HG03575 (cell line): ENCODE results near the gene MS4A3.
"Not testable (repeated sequence)": the region's sequence is repeated elsewhere in the genome, so short reads cannot be mapped to it uniquely, and the experiment has no call there.

Experiments used
- ATAC-seq: cut with Tn5 transposase; IDR thresholded peaks from one replicate; pipeline ENCODE4 v1.9.1; 2021; ENCODE audit not compliant: unreplicated experiment, insufficient number of reproducible peaks, low FRiP score; ENCODE audit errors: extremely low read depth

The MS4A3 gene, protein sequence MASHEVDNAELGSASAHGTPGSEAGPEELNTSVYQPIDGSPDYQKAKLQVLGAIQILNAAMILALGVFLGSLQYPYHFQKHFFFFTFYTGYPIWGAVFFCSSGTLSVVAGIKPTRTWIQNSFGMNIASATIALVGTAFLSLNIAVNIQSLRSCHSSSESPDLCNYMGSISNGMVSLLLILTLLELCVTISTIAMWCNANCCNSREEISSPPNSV

DNA sequence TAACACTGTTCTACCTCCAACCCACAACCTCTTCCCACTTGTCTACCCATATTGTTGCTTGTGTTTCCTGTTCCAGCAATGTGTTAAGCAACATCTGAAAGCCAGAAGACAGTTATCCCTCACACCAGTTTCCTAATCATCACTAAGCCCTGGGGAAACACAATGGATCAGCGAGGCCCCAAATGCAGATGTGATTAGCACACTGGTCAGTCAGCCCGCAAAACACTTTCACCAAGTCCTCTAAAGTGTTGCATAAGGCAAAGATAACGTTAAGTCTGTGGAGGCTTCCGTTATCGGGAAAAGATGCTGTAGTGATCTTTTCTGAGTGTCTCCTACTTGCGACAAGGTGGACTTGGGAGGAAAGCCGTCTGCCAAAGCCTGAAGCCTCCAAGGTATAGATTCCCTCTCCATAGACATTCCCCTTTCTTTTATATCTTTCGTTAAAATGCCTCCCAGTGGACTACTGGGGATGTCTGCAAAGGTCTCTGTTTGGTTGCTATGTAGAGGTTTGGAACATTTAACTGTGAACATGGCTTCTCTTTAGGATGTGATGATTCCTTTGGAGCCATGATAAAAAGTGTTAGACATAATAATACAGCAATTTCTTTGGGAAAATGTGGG is at the start of gene MS4A3:
MS4A3 (plus strand) TSS at position 317 of the 621 bp plus-strand sequence. CDS start 4,496 bp downstream, outside the sequence.
- no peak for ATAC-seq

DNA sequence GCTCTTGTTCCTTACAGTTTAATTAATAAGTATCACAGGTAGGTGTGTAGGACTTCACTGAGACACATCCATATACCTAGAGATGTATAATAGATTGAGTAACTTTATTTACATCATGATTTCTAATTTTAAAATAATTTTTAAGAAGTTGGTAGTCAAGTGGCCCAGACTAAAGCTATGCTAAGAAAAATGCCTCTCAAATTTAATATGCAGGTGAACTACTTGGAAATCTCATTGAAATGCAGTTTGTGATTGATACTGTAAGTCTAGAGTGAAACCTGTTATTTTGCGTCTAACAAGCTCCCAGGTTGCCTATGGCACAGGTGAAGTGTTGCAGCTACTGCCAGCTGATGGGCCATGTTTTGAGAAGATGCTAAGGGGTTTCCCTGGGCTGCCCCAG is 39.6 kb upstream of the MS4A3 start, which contains the start of gene OOSP4B:
OOSP4B (plus strand) TSS at position 301 of the 400 bp plus-strand sequence.
- no peak for ATAC-seq

DNA sequence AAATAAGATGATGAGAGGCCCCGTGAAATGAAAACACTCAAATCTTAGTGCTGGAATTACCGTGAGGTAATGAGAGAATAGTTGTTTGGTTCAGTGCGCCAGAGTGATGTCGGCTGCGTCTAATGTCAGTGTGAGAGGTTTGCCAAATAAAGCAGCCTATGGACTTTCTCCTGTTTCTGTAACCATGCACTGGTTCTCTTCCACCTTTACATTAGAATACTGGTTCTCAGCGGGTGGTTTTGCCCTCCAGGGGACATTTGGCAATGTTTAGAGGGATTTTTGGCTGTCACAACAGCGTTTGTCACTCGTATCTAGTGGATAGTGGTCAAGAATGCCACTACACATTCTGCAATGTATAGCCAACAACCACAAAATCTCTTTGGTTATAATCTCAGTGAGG is 38.4 kb upstream of the MS4A3 start:
- ATAC-seq: no peak

DNA sequence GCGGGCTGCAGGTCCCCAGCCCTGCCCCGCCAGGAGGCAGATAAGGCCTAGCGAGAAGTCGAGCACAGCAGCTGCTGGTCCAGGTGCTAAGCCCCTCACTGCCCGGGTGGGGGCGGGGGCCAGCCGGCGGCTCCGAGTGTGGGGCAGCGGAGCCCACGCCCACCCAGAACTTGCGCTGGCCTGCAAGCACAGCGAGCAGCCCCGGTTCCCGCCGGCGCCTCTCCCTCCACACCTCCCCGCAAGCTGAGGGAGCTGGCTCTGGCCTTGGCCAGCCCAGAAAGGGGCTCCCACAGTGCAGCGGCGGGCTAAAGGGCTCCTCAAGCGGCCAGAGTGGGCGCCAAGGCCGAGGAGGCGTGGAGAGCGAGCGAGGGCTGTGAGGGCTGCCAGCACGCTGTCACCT is 36.1 kb upstream of the MS4A3 start:
- not testable (repeated sequence) for ATAC-seq

DNA sequence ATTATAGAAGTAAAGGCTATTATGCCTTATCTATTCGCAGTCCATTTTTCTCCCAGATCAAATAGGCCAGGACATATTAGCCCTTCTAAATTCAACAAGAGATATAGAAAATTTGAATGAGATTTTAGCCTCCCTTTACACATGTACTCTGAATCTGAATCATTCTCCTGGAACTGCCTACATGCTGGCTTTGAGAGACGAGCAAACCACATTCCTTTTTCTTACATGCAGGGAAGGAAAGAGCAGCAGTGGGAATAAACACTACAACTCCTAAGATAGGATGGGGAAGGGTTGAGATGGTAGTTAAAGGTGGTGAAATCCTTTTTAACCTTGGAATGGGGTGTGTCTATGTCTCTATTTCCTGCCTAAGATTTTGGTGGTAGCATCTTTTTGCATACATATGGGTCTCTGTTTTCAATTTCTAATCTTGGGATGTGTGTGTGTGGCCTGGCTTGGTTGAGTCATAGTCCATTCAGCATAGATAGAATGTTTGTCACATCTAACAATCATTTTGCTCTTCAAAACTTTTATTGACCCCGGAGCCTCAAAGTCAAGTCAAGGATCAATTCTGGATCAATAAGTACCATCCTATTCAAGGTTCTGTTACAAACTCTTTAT is 27.3 kb upstream of the MS4A3 start:
- ATAC-seq: no peak

DNA sequence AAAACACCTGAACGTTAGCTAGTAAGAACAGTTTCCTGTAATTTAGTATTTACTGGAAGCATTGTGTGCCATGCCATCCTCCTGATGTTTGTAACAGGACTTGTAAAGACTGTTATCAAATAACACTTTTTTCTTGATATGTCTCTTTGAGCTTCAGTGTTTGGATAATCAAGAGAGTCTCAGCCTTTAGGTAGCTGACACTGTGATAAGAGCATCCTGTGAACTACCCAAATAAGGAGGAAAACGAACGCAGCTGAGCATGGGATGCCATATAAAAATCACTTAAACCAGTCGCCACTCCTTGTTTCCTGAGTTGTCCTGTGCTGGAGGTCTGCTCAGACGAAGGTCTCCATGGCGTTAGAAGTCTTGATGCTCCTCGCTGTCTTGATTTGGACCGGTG is 16.4 kb upstream of the MS4A3 start, which contains the start of gene OOSP2:
OOSP2 (plus strand) TSS at position 301 of the 400 bp plus-strand sequence; CDS start at position 352, 51 bp downstream.
- ATAC-seq: no peak

DNA sequence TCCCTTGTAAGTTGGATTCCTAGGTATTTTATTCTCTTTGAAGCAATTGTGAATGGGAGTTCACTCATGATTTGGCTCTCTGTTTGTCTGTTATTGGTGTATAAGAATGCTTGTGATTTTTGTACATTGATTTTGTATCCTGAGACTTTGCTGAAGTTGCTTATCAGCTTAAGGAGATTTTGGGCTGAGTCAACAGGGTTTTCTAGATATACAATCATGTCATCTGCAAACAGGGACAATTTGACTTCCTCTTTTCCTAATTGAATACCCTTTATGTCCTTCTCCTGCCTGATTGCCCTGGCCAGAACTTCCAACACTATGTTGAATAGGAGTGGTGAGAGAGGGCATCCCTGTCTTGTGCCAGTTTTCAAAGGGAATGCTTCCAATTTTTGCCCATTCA is 6.0 kb upstream of the MS4A3 start:
- not testable (repeated sequence) for ATAC-seq

DNA sequence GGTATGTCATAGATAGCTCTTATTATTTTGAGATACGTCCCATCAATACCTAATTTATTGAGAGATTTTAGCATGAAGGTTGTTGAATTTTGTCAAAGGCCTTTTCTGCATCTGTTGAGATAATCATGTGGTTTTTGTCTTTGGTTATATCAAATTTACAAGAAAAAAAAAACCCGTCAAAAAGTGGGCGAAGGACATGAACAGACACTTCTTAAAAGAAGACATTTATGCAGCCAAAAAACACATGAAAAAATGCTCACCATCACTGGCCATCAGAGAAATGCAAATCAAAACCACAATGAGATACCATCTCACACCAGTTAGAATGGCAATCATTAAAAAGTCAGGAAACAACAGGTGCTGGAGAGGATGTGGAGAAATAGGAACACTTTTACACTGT is 5.6 kb upstream of the MS4A3 start:
- not testable (repeated sequence) for ATAC-seq

DNA sequence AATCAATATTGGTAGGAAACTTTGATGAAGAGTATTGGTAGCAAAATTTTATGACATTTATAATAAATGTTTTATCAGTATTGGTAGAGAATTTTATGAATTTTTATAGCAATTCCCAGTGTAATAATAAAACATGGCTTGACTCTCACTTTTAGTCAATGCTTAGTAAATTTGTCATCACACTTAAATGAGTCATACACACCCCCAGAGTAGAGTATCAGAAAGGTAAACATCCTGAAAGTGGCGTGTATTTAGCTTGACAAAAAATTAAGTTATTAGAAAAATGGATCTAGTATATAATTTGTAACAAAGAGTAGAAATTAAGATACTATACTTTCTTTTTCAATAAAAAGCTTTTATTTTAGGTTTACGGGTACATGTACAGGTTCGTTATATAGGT is 2.6 kb downstream of the MS4A3 start:
- ATAC-seq: no peak

DNA sequence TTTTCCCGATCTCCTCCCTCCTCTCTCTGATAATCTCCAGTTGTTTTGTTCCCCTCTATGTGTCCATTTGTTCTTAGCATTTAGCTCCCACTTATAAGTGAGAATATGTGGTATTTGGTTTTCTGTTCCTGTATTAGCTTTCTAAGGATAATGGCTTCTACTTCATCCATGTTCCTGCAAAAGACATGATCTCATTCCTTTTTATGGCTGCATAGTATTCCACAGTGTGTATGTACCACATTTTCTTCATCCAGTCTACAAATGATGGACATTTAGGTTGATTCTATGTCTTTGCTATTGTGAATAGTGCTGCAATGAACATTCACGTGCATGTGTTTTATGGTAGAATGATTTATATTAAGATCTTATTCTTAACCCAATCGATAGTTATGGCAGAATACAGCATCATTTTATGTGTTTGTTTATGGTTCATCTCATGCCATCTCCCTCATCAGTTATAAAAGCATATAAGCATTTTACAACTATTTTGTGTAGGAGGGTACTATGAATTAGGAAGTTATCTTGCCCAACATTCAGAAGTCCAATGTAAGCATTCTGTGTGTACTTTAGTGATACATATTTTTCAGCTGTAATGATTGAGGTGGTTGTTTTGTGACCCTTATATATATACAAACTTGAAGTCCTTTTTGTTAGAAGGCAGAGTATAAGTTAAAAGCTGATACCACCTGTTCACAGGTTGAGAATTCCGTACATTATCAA is 3.2 kb downstream of the MS4A3 start:
- ATAC-seq: no peak

DNA sequence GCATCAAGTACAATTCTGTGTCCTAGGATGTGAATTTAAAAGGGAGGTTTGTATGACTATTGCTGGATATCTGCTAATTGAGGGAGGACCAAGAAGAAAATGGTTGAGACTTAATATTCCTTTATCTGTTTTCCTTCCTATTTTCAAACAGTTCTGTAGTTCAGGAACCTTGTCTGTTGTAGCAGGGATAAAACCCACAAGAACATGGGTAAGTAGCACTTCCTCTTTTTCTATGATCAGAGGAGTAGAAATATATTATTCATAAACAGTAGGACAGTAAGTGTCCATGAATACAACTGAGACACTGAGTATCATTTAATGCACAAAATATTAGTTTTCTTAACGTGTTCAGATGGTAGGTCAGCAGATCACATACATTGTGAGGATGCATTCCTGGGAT is 7.6 kb downstream of the MS4A3 start:
- no peak for ATAC-seq

DNA sequence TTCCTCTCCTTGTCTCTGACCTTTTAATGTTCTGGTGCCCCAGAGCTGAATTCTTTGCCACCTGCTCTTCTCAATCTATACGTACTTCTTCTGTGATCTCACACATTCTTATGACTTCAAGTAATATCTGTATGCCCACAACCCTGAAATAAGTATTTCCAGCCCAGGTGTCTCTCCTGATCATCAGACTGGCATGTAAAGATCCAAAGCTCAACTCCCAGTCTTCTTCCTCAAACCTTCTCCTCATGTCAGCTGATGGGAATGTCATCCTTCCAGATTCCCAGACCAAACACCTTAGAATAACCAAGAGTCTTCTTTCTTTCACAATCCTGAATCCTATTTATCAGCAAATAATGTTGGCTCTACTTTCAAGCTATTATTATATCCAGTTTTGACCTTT is 9.3 kb downstream of the MS4A3 start:
- no peak for ATAC-seq

DNA sequence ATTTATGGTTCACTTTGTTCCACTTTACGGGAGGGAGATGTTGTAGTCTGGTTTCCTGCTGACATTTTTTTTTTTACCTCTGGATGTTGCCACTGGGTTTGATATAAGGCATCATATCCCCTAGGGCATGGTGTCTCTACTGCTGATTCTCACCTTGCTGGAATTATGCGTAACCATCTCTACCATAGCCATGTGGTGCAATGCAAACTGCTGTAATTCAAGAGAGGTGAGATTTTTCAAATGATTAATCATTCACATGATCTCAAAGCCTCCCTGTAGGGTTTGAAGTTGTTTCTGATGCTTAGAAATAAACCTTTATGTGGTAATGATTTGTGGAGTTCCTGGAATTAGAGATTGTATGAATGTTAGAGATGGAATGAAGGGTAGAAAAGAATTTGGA is 13.0 kb downstream of the MS4A3 start:
- no peak for ATAC-seq

DNA sequence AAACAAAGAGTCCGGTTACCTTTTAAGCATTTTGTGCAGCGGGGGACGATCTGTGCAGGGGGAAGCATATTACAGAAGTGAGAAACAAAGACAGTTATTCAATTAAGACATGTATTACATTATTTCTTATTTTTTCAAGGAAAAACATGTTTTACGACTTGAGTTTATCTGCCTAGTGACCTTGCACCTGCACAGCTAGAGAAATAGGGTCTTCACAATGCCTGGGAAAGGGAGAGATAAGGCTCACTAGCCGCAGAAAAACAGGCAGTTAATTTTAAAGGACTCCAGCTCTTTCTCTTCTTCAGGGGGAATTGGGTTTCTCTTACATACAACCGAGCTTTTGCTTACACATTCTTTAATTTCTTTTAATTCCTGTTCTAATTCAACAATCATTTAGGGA is 15.2 kb downstream of the MS4A3 start:
- ATAC-seq: not testable (repeated sequence)

DNA sequence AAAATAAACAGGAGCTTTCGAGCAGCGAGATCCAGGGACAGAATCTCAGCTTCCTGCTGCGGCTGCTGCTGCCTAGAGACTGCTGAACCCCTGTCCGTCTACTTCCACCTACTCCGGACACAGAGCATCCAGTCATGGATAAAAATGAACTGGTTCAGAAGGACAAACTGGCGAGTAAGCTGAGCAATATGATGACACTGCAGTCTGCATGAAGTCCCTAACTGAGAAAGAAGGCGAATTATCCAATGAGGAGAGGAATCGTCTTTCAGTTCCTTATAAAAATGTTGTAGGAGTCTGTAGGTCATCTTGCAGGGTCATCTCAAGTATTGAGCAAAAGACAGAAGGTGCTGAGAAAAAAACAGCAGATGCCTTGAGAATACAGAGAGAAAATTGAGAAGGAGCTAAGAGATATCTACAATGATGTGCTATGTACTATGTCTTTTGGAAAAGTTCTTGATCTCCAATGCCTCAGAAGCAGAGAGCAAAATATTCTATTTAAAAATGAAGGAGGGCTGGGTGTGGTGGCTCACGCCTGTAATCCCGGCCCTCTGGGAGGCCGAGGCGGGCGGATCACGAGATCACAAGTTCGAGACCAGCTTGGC is 20.9 kb downstream of the MS4A3 start:
- ATAC-seq: no peak

DNA sequence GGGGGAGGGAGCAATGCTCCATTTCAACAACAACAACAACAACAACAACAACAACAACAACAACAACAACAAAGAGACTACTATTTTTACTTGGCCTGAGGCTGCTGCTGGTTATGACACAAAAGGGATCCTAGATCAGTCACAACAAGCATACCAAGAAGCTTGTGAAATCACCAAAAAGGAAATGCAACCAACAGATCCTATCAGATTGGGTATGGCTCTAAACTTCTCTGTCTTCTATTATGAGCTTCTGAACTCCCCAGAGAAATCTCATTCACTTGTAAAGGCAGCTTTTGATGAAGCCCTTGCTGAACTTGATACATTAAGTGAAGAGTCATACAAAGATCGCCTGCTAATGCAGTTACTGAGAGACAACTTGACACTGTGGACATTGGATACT is 21.5 kb downstream of the MS4A3 start:
- ATAC-seq: no peak

DNA sequence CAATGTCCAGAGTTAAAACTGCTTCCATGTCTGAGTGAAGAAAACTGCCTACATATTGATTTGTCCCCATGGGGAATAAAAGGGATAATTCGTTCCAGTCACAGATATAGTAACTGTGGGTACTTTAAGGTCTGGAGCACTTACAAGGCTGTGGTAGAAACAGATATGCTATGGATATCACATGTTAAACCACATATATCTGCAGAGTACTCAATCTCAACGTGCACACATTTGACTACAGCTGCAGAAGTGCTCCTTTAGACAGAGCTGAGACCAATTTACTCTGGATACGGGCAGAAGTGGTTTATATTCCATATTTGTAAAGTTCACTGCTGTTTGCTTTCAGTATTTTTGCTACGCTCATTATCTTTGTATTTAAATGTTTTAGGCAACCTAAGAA is 22.3 kb downstream of the MS4A3 start:
- no peak for ATAC-seq

DNA sequence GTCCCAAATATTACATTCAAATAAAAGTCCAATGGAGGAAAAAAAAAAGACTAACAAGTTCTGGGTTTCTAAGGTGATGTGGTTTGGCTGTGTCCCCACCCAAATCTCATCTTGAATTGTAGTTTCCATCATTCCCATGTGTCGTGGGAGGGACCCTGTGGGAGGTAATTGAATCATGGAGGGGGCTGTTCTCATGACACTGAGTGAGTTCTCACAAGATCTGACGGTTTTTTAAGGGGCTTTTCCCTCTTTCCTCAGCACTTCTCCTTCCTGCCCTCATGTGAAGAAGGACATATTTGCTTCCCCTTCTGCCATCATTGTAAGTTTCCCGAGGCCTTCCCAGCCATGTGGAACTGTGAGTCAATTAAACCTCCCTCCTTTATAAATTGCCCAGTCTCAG is 24.1 kb downstream of the MS4A3 start:
- ATAC-seq: no peak

DNA sequence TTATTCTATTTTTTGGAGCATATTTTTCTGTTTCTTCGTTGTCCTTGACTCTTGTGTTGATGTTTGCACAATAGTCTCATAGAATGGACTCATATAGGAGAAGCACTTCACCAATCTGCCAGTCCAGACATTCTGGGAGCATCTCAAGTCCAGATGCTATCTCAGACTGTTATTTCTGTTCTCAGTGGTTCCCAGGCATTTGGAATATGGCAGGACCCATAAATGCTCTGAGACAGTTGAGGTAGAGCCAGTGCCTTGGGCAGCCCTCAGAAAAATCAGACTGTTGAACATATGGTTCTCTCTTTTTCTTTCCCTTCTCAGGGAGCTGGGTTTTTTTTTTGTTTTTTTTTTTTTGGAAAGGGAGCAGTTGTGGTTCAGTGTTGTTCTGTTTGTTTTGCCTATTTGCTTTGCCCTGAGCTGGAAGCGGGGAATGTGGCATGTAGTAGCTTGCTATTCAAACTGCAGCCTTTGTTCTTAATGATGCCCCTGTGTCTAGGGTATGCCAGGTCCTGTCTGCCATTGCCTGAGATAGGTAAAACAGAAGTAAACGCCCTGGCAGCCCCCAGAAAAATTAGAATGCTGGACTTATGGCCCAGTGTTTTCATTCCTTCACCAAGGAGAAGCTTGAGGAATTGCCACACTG is 28.3 kb downstream of the MS4A3 start:
- no peak for ATAC-seq
